Endothelial cell of umbilical vein (primary cell): Measurements from ENCODE around the gene FAM120B. TPM values are rescaled to one million over a fixed set of nuclear protein-coding genes. Genes with fewer than 3 reads are reported as not detected.

Experiments
- BruUV-seq: library from RNA; stranded (reverse); fragments of 400-500 nt; replicated peaks from 2 replicates; lab custom pipeline; 2021; lab: Mats Ljungman, UMichigan
- CTCF ChIA-PET: fragments of 300-600, 350-600 bp; sonication (Branson Sonifier 250); formaldehyde crosslinking; loops from one replicate; lab custom pipeline; 2021; ENCODE audit warnings: antibody characterized with exemption, inconsistent platforms; lab: Charles Lee
- POLR2A ChIA-PET: fragments of 300-600, 350-600 bp; sonication (Branson Sonifier 250); formaldehyde crosslinking; loops from one replicate; lab custom pipeline; 2021; ENCODE audit warnings: antibody characterized with exemption, inconsistent platforms; lab: Charles Lee
- DNase-seq: peaks from one replicate; pipeline ENCODE4 v3.0.0-alpha.2; 2011; ENCODE audit warnings: low read depth, low spot score
- FAIRE-seq: peaks from 2 replicates; lab custom pipeline; 2011; peaks lifted over from hg19 to GRCh38; lab: Jason Lieb, UNC
- H2AFZ ChIP-seq: 2 replicates; pipeline ENCODE4 v1.6.0; 2012; ENCODE audit warnings: low read depth, low read length, control low read depth, inconsistent platforms
- H3K27ac ChIP-seq: 2 replicates; pipeline ENCODE4 v1.5.1; 2011; ENCODE audit warnings: low read depth, mild to moderate bottlenecking, control low read depth, low read length, moderate library complexity; ENCODE audit not compliant: insufficient read depth
- H3K27me3 ChIP-seq, 2 experiments: 2 replicates each; pipeline versions ENCODE4 v1.6.0 to v1.6.1; 2011; ENCODE audit warnings: low read length in 2 of 2, mixed read lengths in 1 of 2; ENCODE audit not compliant: control insufficient read depth in 2 of 2, insufficient read depth in 2 of 2
- H3K36me3 ChIP-seq, 2 experiments: 2 replicates in 1 of 2; 3 replicates in 1 of 2; pipeline ENCODE4 v1.5.1; 2011; ENCODE audit warnings: low read length in 2 of 2, mild to moderate bottlenecking in 1 of 2, moderate library complexity in 1 of 2; ENCODE audit not compliant: control insufficient read depth in 2 of 2, insufficient read depth in 2 of 2; ENCODE audit errors: extremely low read depth in 1 of 2
- H3K4me1 ChIP-seq: 3 replicates; pipeline ENCODE4 v1.5.1; 2011; ENCODE audit warnings: mild to moderate bottlenecking, low read length; ENCODE audit not compliant: control insufficient read depth, insufficient read depth; ENCODE audit errors: extremely low read depth
- H3K4me2 ChIP-seq: 2 replicates; pipeline ENCODE4 v1.6.1; 2011; ENCODE audit warnings: low read length, control low read depth, mixed read lengths; ENCODE audit not compliant: insufficient read depth
- H3K4me3 ChIP-seq, 3 experiments: fragments of 200-600 bp in 1 of 3; sonication (generic), shearing (Covaris generic) in 1 of 3; replicated peaks in 1 of 3; 2 replicates each; pipeline ENCODE4 v1.5.1; 2011 to 2016; ENCODE audit warnings: control low read depth in 3 of 3, low read length in 3 of 3, mild to moderate bottlenecking in 2 of 3, inconsistent platforms in 1 of 3, low read depth in 1 of 3, moderate library complexity in 1 of 3; ENCODE audit not compliant: insufficient read depth in 1 of 3
- H3K79me2 ChIP-seq: 2 replicates; pipeline ENCODE4 v1.6.0; 2012; ENCODE audit warnings: low read length, inconsistent platforms; ENCODE audit not compliant: control insufficient read depth, insufficient read depth
- H3K9ac ChIP-seq: replicated peaks from 2 replicates; pipeline ENCODE3; 2011; ENCODE audit warnings: low read length, control low read depth; ENCODE audit not compliant: insufficient read depth; ENCODE audit errors: extremely low read depth
- H3K9me1 ChIP-seq: replicated peaks from 3 replicates; pipeline ENCODE4 v1.6.0; 2011; ENCODE audit warnings: mild to moderate bottlenecking, low read length; ENCODE audit not compliant: control insufficient read depth, insufficient read depth; ENCODE audit errors: extremely low read depth
- H3K9me3 ChIP-seq: replicated peaks from 2 replicates; pipeline ENCODE4 v1.5.1; 2012; ENCODE audit warnings: low read length, inconsistent platforms; ENCODE audit not compliant: control insufficient read depth, insufficient read depth
- H4K20me1 ChIP-seq: replicated peaks from 2 replicates; pipeline ENCODE3; 2011; ENCODE audit warnings: mild to moderate bottlenecking, low read length; ENCODE audit not compliant: control insufficient read depth, insufficient read depth; ENCODE audit errors: extremely low read depth
- EZH2 ChIP-seq: IDR thresholded peaks from 2 replicates; pipeline ENCODE4 v1.6.1; 2012; ENCODE audit warnings: borderline replicate concordance, low read depth, mild to moderate bottlenecking, moderate library complexity, low read length, inconsistent platforms; ENCODE audit not compliant: severe bottlenecking
- FOS ChIP-seq: IDR thresholded peaks from 2 replicates; pipeline ENCODE4 v1.6.1; 2011; ENCODE audit warnings: mild to moderate bottlenecking, low read length, moderate library complexity, borderline replicate concordance; ENCODE audit not compliant: insufficient read depth
- GATA2 ChIP-seq: IDR thresholded peaks from 2 replicates; pipeline ENCODE4 v1.7.0; 2011; ENCODE audit warnings: low read depth, mild to moderate bottlenecking, moderate library complexity, mixed read lengths, low read length; ENCODE audit not compliant: insufficient read length, insufficient read depth
- JUN ChIP-seq: IDR thresholded peaks from 2 replicates; pipeline ENCODE4 v1.6.1; 2011; ENCODE audit warnings: borderline replicate concordance, low read depth; ENCODE audit not compliant: insufficient read length, insufficient read depth
- POLR2A ChIP-seq: IDR thresholded peaks from 2 replicates; pipeline ENCODE4 v1.6.1; 2012; ENCODE audit warnings: low read depth, mild to moderate bottlenecking, control low read depth, low read length
- POLR2AphosphoS5 ChIP-seq: IDR thresholded peaks from 2 replicates; pipeline ENCODE4 v1.6.1; 2012; ENCODE audit warnings: low read depth, mild to moderate bottlenecking, control low read depth, low read length, moderate library complexity; ENCODE audit not compliant: insufficient read depth
- dilution Hi-C: fragments of 300-500 bp; cut with MboI; formaldehyde crosslinking; loops from one replicate; pipeline ENCODE4 v1.15.0; 2019; ENCODE audit warnings: low sequenced_read_pairs; ENCODE audit not compliant: extremely low pct_ligation_motif_present
- intact Hi-C: fragments of 100-400 bp; cut with micrococcal nuclease; formaldehyde crosslinking; loops from one replicate; pipeline ENCODE4 v1.10.0; 2022
- polyA plus RNA-seq, 4 experiments: library from polyadenylated mRNA; depleted of rRNA in 3 of 4; stranded (reverse) in 3 of 4; unstranded in 1 of 4; fragments of >200 nt; gene quantifications; 2 replicates each; pipeline versions ENCODE4 v1.2.1 to v1.2.3, GENCODE V29; 2011 to 2012; ENCODE audit warnings: missing spikeins in 1 of 4
- total RNA-seq: library from RNA; stranded (reverse); gene quantifications from 2 replicates; pipeline ENCODE4 v1.2.3, GENCODE V29; 2021
- TF ChIP-seq, protein P1 (sequence below), 2 donors: IDR thresholded peaks; 1 replicate in 1 of 2; 2 replicates in 1 of 2; pipeline ENCODE4 v1.5.1; 2011; ENCODE audit warnings: low read length in 2 of 2, mild to moderate bottlenecking in 2 of 2, moderate library complexity in 2 of 2, control low read depth in 1 of 2, inconsistent platforms in 1 of 2, low read depth in 1 of 2; ENCODE audit not compliant: insufficient read depth in 1 of 2; ENCODE audit errors: extremely low read depth in 1 of 2

FAM120B gene
- total and polyA plus RNA-seq, 2 donors (not counting 3 experiments of a cell fraction or from before 2014, with no cell fraction given): 10.8 to 28.2 TPM

DNA sequence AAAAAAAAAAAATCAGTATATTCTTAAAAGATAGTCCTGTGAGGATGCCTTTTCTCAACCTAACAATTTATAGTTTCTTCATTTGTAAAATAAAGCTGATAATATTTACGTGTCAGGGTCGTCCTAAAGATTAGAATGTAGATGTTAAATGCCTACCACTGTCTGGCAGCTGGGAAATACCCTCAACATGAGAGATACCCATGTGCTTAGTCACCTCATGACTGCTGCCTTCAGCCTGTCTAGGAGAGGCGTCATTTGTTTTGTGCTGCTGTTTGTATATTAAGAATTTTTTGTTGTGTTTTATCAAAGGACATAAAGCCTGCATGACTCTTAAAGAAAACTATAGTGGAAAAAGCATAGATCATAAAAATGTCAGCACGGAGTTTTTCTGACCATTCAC lies 9.5 kb downstream of the FAM120B start:
- peaks cover 8% of the 10 kb centered on the region for H3K4me1 ChIP-seq
- TF ChIP-seq JUN: no peak
- no peak for TF ChIP-seq GATA2
- no peak for TF ChIP-seq POLR2AphosphoS5
- TF ChIP-seq POLR2A: no peak
- TF ChIP-seq FOS: no peak
- TF ChIP-seq EZH2: no peak
- TF ChIP-seq, protein P1, sequence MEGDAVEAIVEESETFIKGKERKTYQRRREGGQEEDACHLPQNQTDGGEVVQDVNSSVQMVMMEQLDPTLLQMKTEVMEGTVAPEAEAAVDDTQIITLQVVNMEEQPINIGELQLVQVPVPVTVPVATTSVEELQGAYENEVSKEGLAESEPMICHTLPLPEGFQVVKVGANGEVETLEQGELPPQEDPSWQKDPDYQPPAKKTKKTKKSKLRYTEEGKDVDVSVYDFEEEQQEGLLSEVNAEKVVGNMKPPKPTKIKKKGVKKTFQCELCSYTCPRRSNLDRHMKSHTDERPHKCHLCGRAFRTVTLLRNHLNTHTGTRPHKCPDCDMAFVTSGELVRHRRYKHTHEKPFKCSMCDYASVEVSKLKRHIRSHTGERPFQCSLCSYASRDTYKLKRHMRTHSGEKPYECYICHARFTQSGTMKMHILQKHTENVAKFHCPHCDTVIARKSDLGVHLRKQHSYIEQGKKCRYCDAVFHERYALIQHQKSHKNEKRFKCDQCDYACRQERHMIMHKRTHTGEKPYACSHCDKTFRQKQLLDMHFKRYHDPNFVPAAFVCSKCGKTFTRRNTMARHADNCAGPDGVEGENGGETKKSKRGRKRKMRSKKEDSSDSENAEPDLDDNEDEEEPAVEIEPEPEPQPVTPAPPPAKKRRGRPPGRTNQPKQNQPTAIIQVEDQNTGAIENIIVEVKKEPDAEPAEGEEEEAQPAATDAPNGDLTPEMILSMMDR (IDR thresholded peaks at IDR 0.05; ENCODE audit: extremely low read depth in 1 of 2, insufficient read depth in 1 of 2, low read depth in 1 of 2, low read length in 2 of 2): no peak
- H3K4me3 ChIP-seq: no peak overlapping the region
- CTCF ChIA-PET: no interaction called here
- FAIRE-seq (no peak), DNase-seq (no peak)
- POLR2A ChIA-PET: no interaction called here
- no peaks in the 10 kb centered on the region for H3K36me3 ChIP-seq
- no peak overlapping the region for H3K27ac ChIP-seq
- H3K27me3 ChIP-seq: no peaks in the 10 kb centered on the region
- no TSS peak for BruUV-seq
- dilution Hi-C loops: no loop called here
- no peak overlapping the region for H3K9ac ChIP-seq
- peaks cover 38% of the 10 kb centered on the region for H3K79me2 ChIP-seq
- intact Hi-C loops: no loop called here
- no peaks in the 10 kb centered on the region for H3K9me1 ChIP-seq
- no peaks in the 10 kb centered on the region for H3K9me3 ChIP-seq
- no peak overlapping the region for H2AFZ ChIP-seq
- H4K20me1 ChIP-seq: no peaks in the 10 kb centered on the region
- H3K4me2 ChIP-seq: no peak overlapping the region
